Hematopoietic multipotent progenitor cell (in vitro differentiated cells): ENCODE data around the gene NTNG1. TPM values are rescaled to one million over a fixed set of nuclear protein-coding genes. Genes with fewer than 3 reads are reported as not detected.

Experiments
- DNase-seq, 3 donors: peaks; one replicate each; pipeline ENCODE4 v3.0.0-alpha.2; 2011 to 2015; ENCODE audit warnings: low read depth in 2 of 3, low spot score in 2 of 3
- small RNA-seq: library from RNA; depleted of rRNA; stranded (forward); fragments of <200 nt; gene quantifications from one replicate; pipeline ENCODE3, GENCODE V24; 2012
- total RNA-seq: library from RNA; depleted of rRNA; stranded (reverse); fragments of >200 nt; gene quantifications from one replicate; pipeline ENCODE4 v1.2.3, GENCODE V29; 2012

The NTNG1 gene
- total RNA-seq, 1 donor, result under 0.01 TPM

- DNase-seq, result no peak
These were observed 391.5 kb downstream of the NTNG1 start for GRCh38 chr1:107532318-107532717.

Small RNAs within 50 kb of the gene (small RNA-seq; reads per million reads assigned to genes)
- not detected for gene AC114491.1

Other genes with a start within 250 kb of the NTNG1 start
- 27.7 TPM for gene PRMT6, start 84.4 kb upstream of the NTNG1 start, total RNA-seq